NCI-H748 (cell line): ENCODE measurements around the gene TNFSF15.
A peak's percentile ranks its signal among the peaks of the same experiment; 100 is the strongest.

Source experiments
- DNase-seq: peaks from one replicate; lab custom pipeline; 2025; ENCODE audit not compliant: unreplicated experiment; lab: John Stamatoyannopoulos, UW

The TNFSF15 gene

GRCh38 chr9:114805670-114806525 lies at the start of gene TNFSF15:
TSS of gene TNFSF15 (minus strand) at chr9:114806039. CDS start at chr9:114806012, 27 bp downstream.
- no peak for DNase-seq

- no peak for DNase-seq
These were observed 49.6 kb upstream of the TNFSF15 start for GRCh38 chr9:114855488-114855887.

- no peak for DNase-seq
These were observed 49.0 kb upstream of the TNFSF15 start for GRCh38 chr9:114854736-114855355.

DNA sequence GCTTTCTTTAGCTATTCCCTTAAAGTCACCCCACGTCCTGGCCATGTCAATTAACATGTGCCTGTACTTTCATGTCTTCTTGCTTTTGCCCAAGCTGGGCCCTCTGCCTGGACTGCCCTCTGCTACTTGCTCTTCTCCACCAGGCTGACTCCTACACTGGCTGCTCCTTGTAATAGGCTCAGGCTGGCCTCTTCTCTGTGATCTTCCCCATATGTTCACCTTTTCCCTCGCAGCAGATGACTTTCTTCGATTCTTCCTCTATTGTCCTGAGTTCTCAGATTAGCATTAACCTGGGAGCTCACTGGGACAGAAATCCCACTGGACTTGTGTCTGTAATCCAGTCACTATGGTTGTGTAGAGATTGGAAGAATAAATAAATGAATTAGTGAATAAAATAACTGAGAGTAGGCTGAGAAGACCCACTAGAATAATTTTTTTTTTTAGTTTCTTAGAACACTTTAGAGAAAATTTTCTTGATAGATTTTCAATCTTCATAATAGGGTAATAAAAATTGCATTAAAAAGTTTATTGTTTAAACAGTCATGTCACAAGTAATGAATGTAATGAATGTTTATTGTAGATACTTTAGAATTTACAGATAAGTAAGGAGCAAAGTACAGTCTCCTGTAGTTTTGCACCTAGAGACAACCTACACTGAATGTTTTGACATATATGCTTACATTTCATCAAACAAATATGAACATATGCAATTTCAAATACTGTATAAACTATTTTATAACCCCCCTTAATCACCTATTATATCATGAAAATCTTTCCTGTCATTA lies 47.4 kb upstream of the TNFSF15 start:
- no peak for DNase-seq

- DNase-seq = no peak
These were observed 46.3 kb upstream of the TNFSF15 start for GRCh38 chr9:114852050-114852594.

DNA sequence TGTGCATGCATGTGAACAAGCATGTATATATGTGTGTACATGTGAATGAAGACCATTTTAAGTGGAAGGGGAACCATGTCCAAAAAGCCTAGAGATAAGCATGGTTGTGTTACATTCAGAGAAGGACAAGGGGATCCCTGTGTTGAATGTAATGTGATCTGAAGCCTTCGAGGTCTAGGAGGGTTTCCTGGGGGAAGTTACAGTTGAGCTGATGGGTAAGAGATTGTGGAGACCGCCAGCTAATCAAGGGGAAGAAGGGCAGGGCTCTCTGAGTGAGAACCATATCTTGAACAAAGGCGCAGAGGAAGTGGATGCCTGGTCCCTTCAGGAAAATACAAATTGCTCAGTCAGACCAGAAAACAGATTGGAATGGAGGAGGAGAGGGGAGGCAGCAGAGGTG lies 45.5 kb upstream of the TNFSF15 start:
- DNase-seq = no peak

- no peak for DNase-seq
These were observed 45.0 kb upstream of the TNFSF15 start for GRCh38 chr9:114850871-114851270.

DNA sequence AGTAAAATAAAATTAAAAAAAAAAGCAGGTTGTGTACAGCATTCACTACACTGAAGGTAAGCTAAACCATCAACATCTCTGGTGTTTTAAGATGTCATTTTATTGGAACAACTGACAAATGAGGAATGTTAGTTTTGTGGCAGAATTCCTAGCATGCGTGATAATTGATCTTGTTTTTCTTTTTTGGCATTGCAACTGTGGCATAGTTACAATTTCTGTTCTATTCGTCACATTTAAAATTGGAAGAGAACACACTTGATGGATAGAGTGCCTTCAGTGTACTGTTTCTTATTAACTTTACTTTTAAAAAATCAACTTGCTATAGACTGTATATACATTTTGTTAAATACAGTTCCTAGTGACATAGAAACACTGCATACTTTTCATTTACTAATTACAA lies 43.6 kb upstream of the TNFSF15 start:
- DNase-seq = no peak

DNA sequence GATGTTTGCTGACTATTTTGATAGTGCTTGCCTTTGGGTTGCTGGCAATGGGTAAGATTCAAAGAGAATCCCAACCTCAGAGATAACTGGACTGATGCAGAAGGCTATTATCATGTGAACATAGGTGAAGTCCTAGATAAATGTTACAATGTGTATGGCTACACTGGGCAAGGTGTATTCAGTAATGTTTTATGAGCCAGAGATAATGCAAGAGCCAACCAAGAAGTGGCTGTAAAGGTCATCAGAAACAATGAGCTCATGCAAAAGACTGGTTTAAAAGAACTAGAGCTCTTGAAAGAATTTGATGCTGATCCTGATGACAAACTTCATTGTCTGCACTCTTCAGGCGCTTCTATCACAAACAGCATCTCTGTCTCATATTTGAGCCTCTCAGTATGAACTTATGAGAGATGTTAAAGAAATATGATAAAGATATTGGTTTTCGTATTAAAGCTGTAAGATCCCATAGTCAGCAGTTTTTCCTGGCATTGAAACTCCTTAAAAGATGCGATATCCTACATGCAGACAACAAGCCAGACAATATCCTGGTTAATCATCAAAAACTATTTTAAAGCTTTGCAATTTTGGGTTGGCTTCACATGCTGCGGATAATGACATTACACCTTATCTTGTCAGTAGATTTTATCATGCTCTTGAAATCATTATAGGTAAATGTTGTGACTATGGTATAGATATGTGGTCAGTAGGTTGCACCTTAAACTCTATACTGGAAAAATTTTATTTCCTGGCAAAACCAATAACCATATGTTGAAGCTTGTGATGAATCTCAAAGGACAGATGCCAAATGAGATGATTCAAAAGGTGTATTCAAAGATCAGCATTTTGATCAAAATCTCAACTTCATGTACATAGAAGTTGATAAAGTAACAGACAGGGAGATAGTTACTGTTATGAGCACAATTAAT lies 41.9 kb upstream of the TNFSF15 start:
- no peak for DNase-seq

DNA sequence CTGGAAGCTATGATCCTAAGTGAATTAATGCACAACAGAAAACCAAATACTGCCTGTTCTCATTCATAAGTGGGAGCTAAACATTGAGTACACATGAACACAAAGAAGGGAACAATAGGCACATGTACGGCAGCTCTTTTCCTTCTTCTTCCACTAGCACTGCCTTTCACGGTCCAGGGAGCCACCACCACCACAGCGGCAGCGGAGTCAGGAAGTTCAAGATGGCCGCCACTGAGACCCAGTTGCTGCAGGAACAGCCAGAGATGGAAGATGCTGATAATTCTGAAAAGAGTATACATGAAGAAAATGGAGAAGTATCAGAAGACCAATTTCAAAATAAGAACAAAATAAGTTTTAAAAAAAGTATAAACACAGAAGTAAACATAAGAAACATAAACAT lies 39.5 kb upstream of the TNFSF15 start:
- DNase-seq = peak; percentile 56

GRCh38 chr9:114844766-114845165 lies 38.9 kb upstream of the TNFSF15 start:
- no peak for DNase-seq

GRCh38 chr9:114837923-114838322 lies 32.1 kb upstream of the TNFSF15 start:
- no peak for DNase-seq

DNA sequence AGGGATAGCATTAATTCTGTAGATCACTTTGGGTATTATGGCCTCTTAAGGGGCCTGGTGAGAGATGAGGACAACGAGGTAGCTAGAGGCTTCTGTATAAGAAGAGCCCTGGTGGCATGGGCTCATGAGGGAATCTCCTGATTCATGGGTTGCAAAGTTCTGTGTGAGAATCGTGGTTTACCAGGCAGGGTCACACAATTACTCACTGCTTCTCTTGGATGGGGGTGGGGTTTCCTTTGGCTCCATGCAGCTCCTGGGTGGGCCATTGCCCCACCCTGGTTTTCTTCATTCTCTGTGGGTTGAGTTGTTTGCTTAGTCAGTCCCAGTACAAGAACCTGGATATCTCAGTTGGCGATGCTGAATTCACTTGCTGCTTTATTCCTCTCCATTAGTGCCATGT lies 30.9 kb upstream of the TNFSF15 start:
- no peak for DNase-seq

DNA sequence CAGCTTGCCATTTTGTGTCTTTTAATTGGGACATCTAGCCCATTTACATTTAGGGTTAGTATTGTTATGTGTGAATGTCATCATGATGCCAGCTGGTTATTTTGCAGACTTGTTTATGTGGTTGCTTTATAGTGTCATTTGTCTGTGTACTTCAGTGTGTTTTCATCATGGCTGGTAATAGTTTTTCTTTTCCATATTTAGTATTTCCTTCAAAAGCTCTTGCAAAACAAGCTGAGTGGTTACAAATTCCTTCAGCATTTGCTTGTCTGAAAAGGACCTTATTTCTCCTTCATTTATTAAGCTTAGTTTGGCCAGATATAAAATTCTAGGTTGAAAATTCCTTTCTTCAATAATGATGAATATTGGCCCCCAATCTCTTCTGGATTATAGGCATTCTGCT lies 28.5 kb upstream of the TNFSF15 start:
- DNase-seq = no peak

DNA sequence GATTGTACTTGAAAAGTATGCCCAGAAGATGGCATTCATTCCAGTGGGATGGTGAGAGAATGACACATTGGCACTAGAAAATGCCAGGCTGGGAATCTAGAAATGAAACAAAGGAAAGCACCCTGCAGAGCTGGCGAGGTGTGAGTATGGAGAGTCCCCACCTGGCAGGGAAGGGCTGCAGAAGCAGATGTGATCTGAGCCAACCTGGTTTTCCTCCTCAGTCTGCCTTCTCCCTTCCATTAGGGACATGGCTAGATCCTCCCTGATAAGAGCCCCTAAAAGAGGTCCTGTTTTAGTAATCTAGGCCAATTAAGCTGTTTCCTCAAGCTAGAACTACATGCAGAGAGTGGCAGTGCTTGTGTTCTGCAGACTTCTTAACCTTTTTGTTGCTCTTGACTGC lies 24.7 kb upstream of the TNFSF15 start:
- DNase-seq = no peak

DNA sequence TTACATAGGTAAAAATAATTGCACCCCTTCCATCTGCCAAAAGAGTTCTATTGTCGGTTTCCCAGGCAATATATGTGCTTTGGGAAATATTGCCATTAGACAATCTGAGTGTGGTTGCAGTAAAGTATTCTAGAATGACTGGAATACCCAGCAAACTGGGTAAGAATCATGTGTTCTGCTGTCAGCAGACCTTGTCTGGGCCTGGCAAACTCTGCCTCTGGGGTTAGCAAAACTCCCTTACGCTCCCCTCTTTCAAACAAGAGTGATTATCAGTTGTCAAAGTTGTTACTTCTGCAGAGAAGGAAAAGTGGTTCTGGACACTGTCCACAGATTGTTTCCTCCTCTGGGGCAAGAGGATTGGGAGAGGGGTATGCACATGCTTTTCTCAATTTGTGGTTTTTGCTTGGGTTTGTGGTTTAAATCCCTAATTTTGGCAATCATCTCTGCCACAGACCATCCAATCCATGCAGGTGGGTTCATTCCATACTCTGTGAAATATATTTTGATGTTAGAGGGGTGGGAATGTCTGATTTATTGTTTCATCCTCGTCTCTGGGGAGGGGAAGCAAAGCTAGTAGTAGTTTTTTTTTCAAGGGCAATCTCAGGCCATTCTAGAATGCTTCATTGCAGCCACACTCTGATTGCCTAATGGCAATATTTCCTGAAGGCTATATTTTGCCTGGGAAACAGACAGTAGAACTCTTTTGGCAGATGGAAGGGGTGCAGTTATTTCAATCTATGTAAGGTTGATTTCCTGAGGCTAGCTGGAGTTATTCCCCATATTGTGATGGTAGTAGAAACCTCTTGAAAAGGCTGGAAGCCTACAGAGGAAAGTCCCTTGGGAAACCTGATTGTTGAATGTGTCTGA lies 24.0 kb upstream of the TNFSF15 start:
- no peak for DNase-seq

- DNase-seq = no peak
These were observed 22.4 kb upstream of the TNFSF15 start for GRCh38 chr9:114828303-114828650.

DNA sequence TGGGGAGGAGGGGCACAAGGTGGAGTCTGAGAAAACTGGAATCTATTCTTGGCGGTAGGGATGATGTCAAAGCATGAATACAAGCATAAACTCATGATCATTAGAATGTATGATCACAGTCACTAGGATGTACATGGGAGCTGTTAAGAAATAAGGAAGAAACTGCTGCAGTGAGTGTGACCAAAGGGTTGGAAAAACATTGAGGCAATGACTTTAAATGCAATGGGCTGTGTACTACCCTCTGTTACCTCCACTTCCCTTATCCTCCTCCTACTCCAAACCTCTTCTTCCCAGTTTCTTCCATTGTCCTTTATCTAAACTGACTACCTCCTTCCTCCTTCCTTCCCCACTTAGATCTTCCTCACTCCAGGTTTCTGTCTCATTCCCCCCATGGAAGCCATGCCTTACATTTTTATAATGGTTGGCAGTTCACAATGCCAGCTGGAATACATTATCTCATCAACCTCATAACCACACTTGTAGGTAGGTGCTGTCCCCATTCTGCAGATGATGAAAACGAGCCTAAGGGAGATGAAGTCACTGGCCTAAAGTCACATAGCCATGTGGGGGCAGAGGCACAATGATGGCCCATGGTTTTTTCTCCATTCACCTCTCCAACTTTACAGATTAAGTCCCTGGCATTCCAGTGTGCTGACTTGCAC lies 21.9 kb upstream of the TNFSF15 start:
- DNase-seq = no peak

DNA sequence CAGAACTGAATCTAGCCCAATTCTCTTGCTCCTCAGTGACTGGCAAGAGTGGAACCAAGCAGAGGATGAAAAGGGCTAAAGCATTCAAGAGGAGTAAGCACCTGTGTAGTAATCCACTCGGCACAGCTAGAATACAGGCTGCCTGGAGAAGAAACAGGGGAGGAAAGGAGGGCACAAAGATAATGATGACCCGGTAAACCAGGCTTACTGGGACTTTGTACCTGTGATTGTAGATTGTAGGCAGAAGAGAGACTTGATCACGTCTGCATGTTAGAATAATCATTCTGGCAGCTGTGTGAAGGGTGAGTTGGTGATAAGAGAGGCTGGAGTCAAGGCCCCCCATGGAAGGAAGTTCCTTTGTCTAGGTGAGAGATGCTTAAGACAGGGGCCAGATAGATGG lies 20.6 kb upstream of the TNFSF15 start:
- DNase-seq = no peak
